NCI-H1092 treated with DMSO at 0.1 percent for 48 hours (cell line): ENCODE measurements around the gene ATP11A.

Experiments
- DNase-seq: peaks from one replicate; lab custom pipeline; 2025; lab: John Stamatoyannopoulos, UW

ATP11A gene

DNA sequence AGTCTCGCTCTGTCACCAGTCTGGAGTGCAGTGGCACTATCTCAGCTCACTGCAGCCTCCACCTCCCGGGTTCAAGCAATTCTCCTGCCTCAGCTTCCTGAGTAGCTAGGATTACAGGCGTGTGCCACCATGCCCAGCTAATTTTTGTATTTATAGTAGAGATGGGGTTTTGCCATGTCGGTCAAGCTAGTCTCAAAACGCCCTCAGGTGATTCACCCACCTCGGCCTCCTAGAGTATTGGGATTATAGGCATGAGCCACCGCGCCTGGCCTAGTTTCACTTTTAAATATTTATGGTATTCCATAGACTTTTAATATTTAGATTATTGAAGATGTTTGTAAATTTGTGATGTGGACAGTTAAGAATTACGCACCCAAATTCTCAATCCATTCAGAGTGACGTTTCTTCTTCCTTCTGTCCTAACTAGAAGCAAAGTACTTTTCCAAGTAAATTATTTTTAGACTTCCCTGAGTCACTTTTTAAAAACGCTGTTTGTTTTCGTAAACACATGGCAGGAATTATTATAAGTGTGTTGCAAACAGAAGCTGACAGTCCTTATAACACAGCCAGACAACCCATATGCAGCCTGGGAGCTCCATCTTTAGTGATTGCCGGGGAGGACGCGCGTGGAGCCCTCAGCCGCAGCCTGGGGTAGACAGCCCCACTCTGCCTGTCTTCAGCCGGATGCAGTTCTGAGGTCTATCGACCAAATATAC lies 131.7 kb downstream of the ATP11A start:
- no peak for DNase-seq

DNA sequence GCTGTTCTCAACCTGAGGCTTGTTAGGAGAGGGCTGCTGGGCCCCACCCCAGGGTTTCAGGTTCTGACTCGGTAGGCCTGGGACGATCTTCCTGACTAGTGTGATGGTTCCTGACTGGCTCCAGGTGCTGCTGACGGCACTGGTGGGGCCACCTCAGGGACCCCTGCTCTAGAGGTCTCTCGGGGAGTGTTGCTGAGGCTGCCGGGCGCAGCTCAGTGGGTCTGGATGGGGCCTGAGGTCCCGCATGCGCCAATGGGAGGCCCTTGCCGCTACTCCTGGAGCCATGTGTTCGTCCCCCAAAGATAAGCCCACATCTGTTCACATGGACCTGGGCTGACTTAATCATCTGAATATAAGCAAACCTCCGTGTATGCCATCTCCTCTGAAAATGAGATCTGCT lies 133.0 kb downstream of the ATP11A start:
- no peak for DNase-seq

DNA sequence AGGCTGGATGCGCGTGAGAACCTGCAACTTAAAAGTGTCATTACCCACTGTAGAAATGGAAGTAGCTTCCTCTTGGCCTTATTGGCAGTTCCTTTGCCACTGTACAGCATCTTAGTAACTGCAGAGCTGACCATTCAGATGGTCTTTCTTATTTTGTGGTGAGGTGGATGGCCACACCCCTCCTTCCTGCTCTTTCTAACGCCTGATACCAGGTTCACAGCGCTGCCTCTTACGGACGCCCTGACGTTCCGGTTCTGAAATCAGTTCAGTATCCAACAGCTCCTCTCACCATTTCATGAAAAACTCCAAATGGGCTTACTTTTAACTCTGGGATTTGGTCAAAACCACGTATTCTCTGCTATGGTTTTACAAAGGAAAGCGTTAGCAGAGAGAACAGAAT lies 134.6 kb downstream of the ATP11A start:
- DNase-seq = no peak

DNA sequence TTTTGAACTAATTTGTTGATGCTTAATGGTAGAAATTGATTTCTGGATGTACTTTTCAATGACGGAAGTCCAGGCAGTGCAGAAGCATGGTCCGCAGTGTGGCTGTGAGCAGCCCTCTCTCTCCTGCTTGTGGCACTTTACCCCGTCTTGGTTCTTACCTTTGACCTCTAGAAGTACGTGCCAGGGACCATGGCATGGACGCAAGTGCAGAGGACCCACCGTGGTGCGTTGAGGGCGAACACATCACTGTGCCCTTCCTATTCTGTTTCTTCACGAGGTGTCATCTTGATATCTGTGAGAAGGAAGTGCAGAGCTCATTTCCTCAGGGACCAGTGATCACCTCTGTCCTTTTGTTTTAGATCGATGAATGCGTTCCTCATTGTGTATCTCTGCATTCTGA lies 135.2 kb downstream of the ATP11A start:
- no peak for DNase-seq

DNA sequence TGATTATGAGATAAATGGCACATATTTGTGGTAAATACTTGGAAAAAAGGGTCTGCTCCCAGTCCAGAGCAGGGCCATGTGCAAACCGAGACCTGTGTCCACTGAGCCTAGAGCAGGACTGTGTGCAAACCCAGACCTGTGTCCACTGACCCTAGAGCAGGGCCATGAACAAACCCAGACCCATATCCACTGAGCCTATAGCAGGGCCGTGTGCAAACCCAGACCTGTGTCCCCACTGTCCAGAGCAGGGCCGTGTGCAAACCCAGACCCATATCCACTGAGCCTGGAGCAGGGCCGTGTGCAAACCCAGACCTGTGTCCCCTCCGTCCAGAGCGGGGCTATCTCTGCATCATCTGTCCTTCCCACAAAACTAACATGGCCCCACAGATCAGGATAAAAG lies 136.0 kb downstream of the ATP11A start:
- no peak for DNase-seq

DNA sequence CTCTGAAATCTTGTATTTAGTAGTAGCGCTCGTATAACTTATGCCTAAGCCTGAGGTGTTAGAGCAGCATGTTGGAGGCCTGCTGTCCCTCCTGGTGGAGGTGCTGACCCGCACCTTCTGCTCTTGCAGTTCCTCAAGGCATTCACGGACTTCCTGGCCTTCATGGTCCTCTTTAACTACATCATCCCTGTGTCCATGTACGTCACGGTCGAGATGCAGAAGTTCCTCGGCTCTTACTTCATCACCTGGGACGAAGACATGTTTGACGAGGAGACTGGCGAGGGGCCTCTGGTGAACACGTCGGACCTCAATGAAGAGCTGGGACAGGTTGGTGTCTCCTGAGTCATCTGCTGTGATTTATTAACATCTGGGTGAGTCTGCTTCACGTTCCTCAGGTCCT lies 136.7 kb downstream of the ATP11A start:
- no peak for DNase-seq

DNA sequence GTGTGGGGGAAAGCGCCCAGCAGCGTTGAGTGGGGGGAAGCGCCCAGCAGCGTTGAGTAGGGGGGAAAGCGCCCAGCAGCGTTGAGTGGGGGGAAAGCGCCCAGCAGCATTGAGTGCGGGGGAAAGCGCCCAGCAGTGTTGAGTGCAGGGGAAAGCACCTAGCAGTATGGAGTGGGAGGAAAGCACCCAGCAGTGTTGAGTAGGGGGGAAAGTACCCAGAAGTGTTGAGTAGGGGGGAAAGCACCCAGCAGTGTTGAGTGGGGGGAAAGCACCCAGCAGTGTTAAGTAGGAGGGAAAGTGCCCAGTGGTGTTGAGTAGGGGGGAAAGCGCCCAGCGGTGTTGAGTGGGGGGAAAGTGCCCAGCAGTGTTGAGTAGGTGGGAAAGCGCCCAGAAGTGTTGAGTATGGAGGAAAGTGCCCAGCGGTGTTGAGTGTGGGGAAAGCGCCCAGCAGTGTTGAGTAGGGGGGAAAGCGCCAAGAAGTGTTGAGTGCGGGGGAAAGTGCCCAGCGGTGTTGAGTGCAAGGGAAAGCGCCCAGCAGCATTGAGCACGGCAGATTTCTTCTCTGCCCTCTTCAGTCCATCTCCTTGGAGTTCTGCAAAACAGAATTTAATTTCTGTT lies 138.4 kb downstream of the ATP11A start:
- DNase-seq = no peak

DNA sequence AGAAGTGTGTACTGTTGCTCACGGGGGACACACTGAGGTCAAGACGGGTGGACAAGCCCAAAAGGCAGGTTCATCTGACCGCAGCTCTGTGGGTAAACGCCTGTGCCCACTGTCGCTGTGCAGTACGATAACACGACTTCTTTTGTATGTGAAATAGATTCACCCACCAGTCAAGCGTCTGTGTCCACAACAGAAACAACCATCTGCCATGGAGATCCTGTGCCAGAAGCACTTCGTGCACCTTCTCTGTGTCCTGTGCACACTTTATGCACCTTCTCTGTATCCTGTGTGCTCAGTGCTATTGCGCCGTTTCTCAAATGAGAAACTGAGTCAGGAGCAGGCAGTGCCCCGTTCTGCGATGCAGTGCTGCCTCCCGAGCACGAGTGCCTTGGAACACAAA lies 138.9 kb downstream of the ATP11A start:
- no peak for DNase-seq

DNA sequence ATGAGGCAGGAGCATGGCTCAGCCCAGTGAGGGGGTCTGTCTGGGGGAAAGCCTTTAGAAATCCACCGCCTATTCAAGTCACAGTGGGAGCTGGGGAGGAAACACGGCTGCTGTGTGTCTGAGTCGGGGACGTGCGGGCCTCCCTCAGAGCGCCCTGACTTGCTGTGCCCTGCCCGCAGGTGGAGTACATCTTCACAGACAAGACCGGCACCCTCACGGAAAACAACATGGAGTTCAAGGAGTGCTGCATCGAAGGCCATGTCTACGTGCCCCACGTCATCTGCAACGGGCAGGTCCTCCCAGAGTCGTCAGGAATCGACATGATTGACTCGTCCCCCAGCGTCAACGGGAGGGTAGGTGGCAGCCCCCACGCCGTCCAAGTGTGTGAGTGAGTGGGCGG lies 141.4 kb downstream of the ATP11A start:
- no peak for DNase-seq

DNA sequence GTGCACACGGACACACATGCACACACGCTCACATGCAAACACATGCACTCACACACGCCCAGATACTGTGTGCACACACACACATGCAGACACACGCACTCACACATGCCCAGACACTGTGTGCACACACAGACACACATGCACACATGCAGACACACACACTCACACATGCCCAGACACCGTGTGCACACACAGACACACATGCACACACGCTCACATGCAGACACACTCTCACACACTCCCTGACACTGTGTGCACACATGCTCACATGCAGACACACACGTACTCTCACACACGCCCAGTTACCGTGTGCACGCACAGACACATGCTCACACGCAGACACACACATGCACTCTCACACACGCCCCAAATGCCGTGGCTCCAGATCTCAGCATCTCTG lies 142.0 kb downstream of the ATP11A start:
- no peak for DNase-seq

DNA sequence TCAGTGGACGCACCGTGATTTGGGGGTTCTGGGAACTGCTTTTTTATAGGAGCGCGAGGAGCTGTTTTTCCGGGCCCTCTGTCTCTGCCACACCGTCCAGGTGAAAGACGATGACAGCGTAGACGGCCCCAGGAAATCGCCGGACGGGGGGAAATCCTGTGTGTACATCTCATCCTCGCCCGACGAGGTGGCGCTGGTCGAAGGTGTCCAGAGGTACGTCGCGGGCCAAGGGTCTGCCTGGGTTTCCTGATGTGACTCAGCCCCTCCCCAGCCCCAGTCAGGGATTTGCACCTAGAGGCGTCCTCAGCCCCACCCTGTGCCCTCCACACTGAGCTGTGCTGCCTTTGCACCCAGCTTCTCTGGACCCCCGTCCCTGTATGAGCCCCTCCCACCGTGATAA lies 143.0 kb downstream of the ATP11A start:
- no peak for DNase-seq

DNA sequence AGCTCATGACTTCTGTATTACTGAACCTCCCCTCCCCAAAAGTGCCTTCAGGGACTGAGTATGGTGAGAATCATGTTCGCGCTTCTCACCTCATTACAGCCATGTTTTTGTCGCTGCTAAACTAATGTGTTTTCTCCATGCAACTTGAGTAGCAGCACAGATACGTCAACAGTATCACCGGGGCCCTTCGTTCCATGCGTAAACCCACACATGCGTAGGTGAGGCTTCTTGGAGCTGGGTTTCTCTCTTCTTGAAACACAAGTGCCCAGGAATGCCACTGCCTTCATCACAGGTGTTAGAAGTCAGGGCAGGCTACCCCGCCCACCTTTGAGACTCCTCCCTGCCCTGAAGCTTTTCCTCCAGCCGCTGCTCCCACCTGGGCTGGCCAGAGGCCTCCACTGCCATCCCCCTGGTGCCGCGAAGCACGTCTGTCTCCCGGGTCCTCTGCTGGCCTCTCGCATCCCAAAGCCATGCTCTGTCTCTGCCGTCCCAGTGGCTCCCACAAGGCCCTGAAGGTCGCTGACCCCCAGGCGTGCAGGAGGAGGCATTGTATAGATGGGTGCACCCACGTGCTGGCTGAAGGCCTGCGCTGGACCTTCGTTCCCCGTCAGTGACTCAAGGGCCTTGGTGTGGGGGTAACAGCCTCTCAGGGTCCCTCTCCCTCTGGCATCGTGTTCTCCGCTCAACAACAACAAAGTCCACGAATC lies 143.9 kb downstream of the ATP11A start:
- no peak for DNase-seq

DNA sequence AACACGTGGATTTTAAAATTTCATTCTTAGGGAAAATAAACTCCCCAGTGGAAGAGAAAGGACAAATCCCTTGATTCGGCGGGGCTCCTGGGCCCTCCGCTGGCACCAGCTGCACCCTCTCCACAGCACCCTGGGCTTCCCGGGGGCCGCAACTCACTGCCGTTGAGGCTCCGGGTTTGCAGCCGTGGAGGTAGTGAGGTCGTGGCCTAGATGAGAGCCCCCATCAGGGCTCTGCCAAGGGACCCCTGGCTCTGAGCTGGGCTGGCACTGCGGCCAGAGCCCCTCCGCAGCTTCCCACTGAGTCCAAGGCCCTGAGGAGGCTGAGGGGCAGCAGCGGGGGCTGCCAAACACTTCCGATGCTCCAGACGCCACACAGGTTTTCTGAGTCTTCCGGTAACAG lies 145.5 kb downstream of the ATP11A start:
- DNase-seq = no peak

DNA sequence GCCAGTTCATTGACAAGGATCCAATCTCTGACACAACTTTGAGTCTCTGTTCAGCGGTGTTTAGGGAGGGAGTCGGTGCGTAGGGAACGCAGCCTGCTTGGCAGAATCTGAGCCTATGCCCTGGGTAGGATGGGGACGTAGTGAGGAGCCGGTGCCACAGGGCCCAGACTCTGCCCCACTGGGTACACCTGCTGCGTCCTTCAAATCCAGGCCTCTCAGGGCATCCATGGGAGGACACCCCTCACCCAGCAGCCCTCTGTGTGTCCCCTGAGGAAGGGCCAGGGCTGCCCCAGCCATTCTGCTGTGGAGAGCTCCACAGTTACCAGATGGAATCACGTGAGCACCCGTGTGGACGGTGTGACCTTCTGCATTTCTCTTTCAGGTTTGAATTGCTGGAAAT lies 146.0 kb downstream of the ATP11A start:
- no peak for DNase-seq

DNA sequence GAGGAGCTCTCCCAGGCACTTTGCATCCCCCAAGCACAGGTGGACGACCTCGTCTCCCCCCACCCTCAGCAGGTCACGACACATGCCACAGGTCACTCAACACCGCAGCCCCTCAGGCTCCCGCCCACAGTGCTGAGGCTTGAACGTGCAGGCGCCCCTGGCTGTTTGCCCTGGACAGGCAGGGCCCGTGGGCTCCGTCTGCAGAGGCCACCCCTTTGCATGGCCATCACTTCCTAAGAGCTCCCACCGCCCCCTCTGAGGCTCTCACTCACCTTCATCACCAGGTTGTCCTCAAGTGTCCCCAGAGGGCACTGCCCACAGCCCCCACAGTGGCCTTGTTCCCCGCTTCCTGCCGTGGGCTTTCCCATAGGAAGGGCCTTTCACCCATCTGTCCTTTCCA lies 147.1 kb downstream of the ATP11A start:
- no peak for DNase-seq

DNA sequence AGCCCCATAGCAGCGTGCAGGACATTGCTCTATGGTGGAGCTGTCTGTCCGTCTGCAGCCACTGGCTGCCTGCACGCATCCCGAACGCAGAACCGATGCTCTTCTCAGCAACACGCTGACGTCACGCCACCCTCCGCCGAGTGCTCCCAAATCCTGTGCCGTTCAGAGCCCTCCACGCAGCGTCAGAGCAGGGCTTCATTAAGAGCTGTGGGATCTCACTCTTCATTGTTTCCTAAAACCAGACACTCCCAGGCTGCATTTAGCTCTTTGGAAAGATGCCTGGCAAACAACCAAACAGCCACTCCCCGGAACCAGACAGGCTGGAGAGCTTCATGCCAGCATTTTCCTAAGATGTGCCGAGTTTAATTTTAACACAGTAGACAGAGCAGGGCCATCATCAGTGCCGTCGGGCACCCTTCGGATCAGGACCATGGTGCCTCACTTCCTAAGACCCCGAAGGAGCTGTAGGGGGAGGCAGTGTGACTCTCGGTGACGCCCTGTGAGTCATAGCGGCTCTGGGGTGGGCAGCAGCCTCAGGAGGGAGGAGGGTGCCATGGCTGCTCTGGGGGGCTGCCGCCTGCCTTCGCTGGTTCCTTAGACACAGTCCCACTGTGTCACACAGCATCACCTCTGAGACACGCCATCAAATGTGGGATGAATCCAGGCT lies 147.7 kb downstream of the ATP11A start:
- no peak for DNase-seq

DNA sequence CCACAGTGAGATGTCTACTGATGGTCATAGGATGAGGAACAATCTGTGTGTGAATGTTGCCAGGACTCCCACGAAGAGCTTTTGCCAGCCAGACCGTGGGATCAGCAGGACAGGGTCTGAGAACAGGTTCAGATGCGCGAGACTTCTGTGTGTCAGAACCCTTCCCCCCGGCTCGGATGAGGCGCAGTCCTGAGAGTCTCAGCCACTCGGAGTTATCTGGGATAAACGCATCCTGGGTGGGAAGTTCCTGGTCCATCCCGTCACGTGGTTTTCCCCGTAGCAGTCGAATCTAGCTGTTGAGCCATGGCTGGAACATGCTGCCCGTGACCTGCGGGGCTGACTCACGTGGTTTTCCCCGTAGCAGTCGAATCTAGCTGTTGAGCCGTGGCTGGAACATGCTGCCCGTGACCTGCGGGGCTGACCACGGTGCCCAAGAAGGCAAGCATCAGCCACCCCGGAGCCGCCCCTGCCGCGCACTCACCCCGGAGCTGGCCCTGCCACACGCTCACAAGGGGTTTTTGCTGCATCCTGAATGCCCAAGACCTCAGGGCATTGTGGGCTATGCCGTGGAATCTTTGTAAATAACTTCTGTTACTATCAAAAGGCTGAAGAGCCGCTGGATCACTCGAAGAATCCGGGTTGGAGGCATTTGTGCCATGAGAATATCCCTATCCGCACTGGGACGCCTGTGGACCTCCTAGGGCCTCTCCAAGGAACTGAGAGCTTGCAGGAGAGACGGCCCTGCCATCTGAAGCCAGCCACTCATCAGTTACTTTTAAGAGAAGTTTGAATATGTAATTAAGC lies 148.4 kb downstream of the ATP11A start:
- DNase-seq = no peak

DNA sequence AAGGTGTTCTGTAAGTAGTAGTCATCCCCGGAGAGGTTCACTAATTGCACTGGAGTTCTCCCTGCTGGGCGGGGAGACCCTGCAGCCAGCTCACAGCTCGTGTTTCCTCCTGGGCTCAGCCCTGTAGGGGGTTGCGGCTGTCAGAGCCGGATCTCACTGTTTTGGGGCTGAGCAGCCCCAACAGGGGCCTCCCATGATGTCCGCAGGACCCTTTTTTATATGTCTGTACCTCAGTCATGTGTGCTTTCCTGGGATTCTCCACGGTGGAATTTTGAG lies 148.9 kb downstream of the ATP11A start:
- no peak for DNase-seq

DNA sequence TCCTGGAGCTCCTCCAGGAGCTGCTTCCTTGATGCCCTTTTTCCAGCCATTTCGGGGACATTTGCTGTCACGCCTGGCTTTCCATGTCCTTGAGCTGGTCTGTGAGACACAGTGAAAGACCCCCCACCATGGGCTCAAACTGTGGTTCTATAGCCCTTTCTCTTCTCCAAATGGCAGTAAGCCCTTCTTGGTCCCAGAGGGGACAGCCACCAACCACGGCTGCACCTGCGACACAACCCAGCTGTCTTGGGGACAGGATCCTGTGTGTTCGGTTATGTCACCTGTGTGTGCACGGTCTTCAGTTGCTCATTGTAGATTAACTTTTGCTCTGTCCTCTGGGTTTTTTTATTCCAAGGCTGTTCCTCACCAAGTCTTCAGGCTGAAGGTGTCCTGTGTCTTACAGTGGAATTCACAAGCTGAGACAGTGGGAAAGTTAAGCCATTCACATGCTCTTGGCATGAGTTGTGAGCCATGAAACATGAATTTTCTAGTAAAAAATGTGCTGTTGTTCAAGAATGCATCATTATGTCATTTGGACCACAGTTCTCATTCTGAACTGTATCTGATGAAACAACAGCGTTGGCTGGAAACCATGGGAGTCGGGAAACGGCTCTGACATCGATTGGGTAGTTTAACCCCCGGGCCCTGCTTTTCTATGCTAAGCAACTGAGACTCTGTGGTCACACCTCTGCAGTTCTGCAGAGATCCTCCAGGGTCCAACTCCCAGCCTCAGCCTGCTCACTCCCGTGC lies 149.7 kb downstream of the ATP11A start:
- no peak for DNase-seq

DNA sequence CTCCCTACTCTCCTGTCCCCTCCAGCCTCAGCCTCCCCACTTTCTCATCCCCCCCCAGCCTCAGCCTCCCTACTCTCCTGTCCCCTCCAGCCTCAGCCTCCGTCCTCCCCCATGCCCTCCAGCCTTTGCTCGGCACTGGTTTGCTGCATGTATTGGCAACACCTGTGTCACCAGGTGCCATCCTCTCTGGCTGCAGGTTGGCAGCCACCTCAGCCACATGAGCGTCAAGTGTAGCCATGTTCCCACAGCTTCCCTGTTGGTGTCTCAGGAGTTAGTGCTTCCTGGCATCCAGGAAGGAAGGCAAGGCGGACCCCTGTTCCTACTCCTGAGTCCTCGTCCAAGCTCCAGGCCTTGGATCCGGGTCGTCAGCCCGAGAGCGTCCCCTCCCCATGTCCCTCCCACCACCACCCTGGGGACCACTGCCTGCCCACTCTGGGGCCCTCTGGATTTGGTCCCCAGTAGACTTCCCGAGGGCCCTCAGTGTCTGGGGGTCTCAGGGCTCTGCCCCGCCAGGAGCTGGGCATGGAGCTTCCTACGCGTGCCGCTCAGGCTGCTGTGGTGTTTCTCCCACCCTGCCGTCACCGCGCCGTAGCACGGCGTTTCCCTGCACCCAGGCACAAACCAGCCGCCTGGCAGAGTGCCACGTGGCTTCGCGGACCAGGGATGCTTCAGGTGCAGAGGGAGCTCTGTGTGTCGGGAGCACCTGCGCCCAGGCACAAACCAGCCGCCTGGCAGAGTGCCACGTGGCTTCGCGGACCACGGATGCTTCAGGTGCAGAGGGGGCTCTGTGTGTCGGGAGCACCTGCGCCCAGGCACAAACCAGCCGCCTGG lies 150.8 kb downstream of the ATP11A start:
- DNase-seq = no peak
